GM12873 (cell line): Measurements from ENCODE around the gene MDGA2.
A peak's percentile ranks its signal among the peaks of the same experiment; 100 is the strongest.

Experiments used
- CTCF ChIP-seq: IDR thresholded peaks from 2 replicates; pipeline ENCODE4 v1.5.1; 2012; ENCODE audit warnings: low read depth, mild to moderate bottlenecking, moderate library complexity, low read length, control low read depth; ENCODE audit not compliant: insufficient read depth; ENCODE audit errors: missing control alignments

The MDGA2 gene

GRCh38 chr14:47300796-47301195, 374.6 kb downstream of the MDGA2 start:
- no peak for TF ChIP-seq CTCF

GRCh38 chr14:47297374-47297773, 378.0 kb downstream of the MDGA2 start:
- no peak for TF ChIP-seq CTCF

GRCh38 chr14:47284283-47284682, 391.1 kb downstream of the MDGA2 start:
- TF ChIP-seq CTCF: no peak

- TF ChIP-seq CTCF: peak; percentile 79
These were observed 397.1 kb downstream of the MDGA2 start for GRCh38 chr14:47278233-47278842.

GRCh38 chr14:47277703-47278102, 397.7 kb downstream of the MDGA2 start:
- no peak for TF ChIP-seq CTCF

- no peak for TF ChIP-seq CTCF
These were observed 398.5 kb downstream of the MDGA2 start for GRCh38 chr14:47276931-47277330.

- no peak for TF ChIP-seq CTCF
These were observed 401.5 kb downstream of the MDGA2 start for GRCh38 chr14:47273939-47274338.
